Fibroblast of lung (primary cell): Measurements from ENCODE around the gene VTI1A. TPM values are rescaled to one million over a fixed set of nuclear protein-coding genes. Genes with fewer than 3 reads are reported as not detected.

Experiments
- DNase-seq, 2 donors: peaks; one replicate each; pipeline versions ENCODE4 v3.0.0 to v3.0.0-alpha.2; 2010; ENCODE audit warnings: low read depth in 2 of 2
- H2AFZ ChIP-seq: 2 replicates; pipeline ENCODE4 v1.5.1; 2012; ENCODE audit warnings: low read length, control low read depth, inconsistent platforms
- H3K27ac ChIP-seq: 2 replicates; pipeline ENCODE4 v1.5.1; 2011; ENCODE audit warnings: low read length, control low read depth; ENCODE audit not compliant: insufficient read depth
- H3K27me3 ChIP-seq: 2 replicates; pipeline ENCODE4 v1.5.1; 2011; ENCODE audit warnings: mild to moderate bottlenecking, low read length; ENCODE audit not compliant: control insufficient read depth, insufficient read depth
- H3K36me3 ChIP-seq: 2 replicates; pipeline ENCODE4 v1.5.1; 2011; ENCODE audit warnings: low read length; ENCODE audit not compliant: control insufficient read depth, insufficient read depth
- H3K4me1 ChIP-seq: 2 replicates; pipeline ENCODE4 v1.5.1; 2011; ENCODE audit warnings: low read length; ENCODE audit not compliant: control insufficient read depth, insufficient read depth; ENCODE audit errors: extremely low read depth
- H3K4me2 ChIP-seq: 2 replicates; pipeline ENCODE4 v1.5.1; 2011; ENCODE audit warnings: low read length, control low read depth; ENCODE audit not compliant: insufficient read depth; ENCODE audit errors: extremely low read depth
- H3K4me3 ChIP-seq, 4 experiments: fragments of 200-600 bp in 1 of 4; sonication (generic) in 1 of 4; replicated peaks in 1 of 4; 2 replicates each; pipeline ENCODE4 v1.5.1; 2011 to 2016; ENCODE audit warnings: low read length in 4 of 4, low read depth in 3 of 4, mild to moderate bottlenecking in 3 of 4, control low read depth in 2 of 4, inconsistent platforms in 1 of 4, mixed read lengths in 1 of 4; ENCODE audit not compliant: insufficient read depth in 1 of 4; ENCODE audit errors: control extremely low read depth in 1 of 4
- H3K79me2 ChIP-seq: 2 replicates; pipeline ENCODE4 v1.5.1; 2012; ENCODE audit warnings: mild to moderate bottlenecking, low read length, inconsistent platforms; ENCODE audit not compliant: control insufficient read depth, insufficient read depth
- H3K9ac ChIP-seq: 2 replicates; pipeline ENCODE4 v1.5.1; 2011; ENCODE audit warnings: mild to moderate bottlenecking, low read length, control low read depth; ENCODE audit not compliant: insufficient read depth
- H3K9me3 ChIP-seq: 2 replicates; pipeline ENCODE4 v1.5.1; 2012; ENCODE audit warnings: low read depth, low read length; ENCODE audit not compliant: control insufficient read depth, insufficient read depth
- H4K20me1 ChIP-seq: 2 replicates; pipeline ENCODE4 v1.5.1; 2011; ENCODE audit warnings: low read length; ENCODE audit not compliant: control insufficient read depth, insufficient read depth; ENCODE audit errors: extremely low read depth
- EZH2 ChIP-seq: IDR thresholded peaks from 2 replicates; pipeline ENCODE4 v1.5.1; 2012; ENCODE audit warnings: low read length, control low read depth, mild to moderate bottlenecking; ENCODE audit errors: missing control alignments
- polyA plus RNA-seq, 2 donors: library from polyadenylated mRNA; depleted of rRNA in 1 of 2; stranded (reverse) in 1 of 2; unstranded in 1 of 2; fragments of >200 nt; gene quantifications; 2 replicates each; pipeline ENCODE4 v1.2.1, GENCODE V29; 2011 to 2012; ENCODE audit warnings: missing spikeins in 1 of 2
- total RNA-seq: library from RNA; depleted of rRNA; stranded (reverse); fragments of >200 nt; gene quantifications from 2 replicates; pipeline ENCODE4 v1.2.1, GENCODE V29; 2014
- TF ChIP-seq, protein P1 (sequence below), 2 donors: IDR thresholded peaks in 1 of 2; conservative IDR thresholded peaks in 1 of 2; 1 replicate in 1 of 2; 2 replicates in 1 of 2; pipeline ENCODE4 v1.5.1; 2011 to 2012; ENCODE audit warnings: low read length in 2 of 2, control low read depth in 1 of 2, inconsistent platforms in 1 of 2, low read depth in 1 of 2, mild to moderate bottlenecking in 1 of 2

The VTI1A gene
- total and polyA plus RNA-seq, 2 donors (not counting 1 experiment from before 2014, with no cell fraction given) = 19.1 to 30.9 TPM

DNA sequence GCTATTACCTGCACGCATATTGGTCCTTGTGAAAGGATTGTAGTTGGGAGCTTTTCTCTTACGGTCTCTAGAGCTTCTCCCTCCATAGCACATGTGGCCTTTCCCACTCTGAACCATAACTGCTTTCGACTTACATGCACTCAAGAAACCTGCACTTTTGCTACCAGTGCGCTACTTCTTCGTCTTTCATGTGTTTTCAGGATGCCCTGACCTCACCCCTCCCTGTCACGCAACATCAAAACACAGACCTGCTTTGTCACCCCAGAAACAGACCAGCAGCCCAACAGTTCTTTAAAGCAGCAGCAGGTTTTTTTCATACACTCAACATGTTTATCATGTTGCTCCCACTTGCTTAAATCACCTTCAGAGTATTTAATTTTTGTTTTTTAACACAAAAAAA, 259.6 kb downstream of the VTI1A start:
- DNase-seq = no peak
- H3K36me3 ChIP-seq = no peaks in the 10 kb centered on the region
- no peaks in the 10 kb centered on the region for H3K27me3 ChIP-seq
- H3K4me2 ChIP-seq = no peak overlapping the region
- H3K4me3 ChIP-seq = no peak overlapping the region
- no peaks in the 10 kb centered on the region for H3K9me3 ChIP-seq
- no peak overlapping the region for H3K27ac ChIP-seq
- H3K79me2 ChIP-seq = no peaks in the 10 kb centered on the region
- TF ChIP-seq EZH2 = no peak
- TF ChIP-seq, protein P1, sequence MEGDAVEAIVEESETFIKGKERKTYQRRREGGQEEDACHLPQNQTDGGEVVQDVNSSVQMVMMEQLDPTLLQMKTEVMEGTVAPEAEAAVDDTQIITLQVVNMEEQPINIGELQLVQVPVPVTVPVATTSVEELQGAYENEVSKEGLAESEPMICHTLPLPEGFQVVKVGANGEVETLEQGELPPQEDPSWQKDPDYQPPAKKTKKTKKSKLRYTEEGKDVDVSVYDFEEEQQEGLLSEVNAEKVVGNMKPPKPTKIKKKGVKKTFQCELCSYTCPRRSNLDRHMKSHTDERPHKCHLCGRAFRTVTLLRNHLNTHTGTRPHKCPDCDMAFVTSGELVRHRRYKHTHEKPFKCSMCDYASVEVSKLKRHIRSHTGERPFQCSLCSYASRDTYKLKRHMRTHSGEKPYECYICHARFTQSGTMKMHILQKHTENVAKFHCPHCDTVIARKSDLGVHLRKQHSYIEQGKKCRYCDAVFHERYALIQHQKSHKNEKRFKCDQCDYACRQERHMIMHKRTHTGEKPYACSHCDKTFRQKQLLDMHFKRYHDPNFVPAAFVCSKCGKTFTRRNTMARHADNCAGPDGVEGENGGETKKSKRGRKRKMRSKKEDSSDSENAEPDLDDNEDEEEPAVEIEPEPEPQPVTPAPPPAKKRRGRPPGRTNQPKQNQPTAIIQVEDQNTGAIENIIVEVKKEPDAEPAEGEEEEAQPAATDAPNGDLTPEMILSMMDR (conservative IDR thresholded peaks at IDR 0.05 in 1 of 2, IDR thresholded peaks at IDR 0.05 in 1 of 2; ENCODE audit: low read depth in 1 of 2, low read length in 2 of 2) = no peak
- no peak overlapping the region for H3K9ac ChIP-seq
- H2AFZ ChIP-seq = no peak overlapping the region
- no peaks in the 10 kb centered on the region for H4K20me1 ChIP-seq
- H3K4me1 ChIP-seq = no peaks in the 10 kb centered on the region

DNA sequence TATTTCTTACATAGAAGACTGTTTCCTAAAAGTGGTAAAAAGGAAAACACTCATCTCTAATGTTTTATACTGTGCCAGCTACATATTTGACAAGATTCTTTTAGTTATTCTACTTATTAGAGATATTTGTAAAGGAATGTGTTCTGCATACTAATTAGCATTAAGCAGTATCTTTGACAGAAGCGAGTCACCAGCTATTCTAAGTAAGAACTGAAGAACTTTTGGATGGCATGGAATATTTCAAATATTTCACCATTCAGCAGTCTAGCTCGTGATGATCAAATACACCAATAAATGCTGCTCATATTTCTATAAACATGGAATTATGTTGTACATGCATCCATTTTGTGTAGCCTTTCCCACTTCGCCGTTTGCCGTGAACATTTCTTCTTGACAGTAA, 261.4 kb downstream of the VTI1A start:
- Histone ChIP-seq H3K9ac (no peak overlapping the region), H3K36me3 (no peaks in the 10 kb centered on the region), H3K4me2 (no peak overlapping the region), H3K79me2 (no peaks in the 10 kb centered on the region), H2AFZ (no peak overlapping the region), H3K27me3 (no peaks in the 10 kb centered on the region), H3K4me3 (no peak overlapping the region), H3K4me1 (no peaks in the 10 kb centered on the region), H3K27ac (no peak overlapping the region), H4K20me1 (no peaks in the 10 kb centered on the region), H3K9me3 (no peaks in the 10 kb centered on the region)
- TF ChIP-seq, protein P1 (conservative IDR thresholded peaks at IDR 0.05 in 1 of 2, IDR thresholded peaks at IDR 0.05 in 1 of 2; ENCODE audit: low read depth in 1 of 2, low read length in 2 of 2) = no peak
- no peak for TF ChIP-seq EZH2
- DNase-seq = peak in 1 of 2 donors; percentile 20

- H3K79me2 ChIP-seq = no peaks in the 10 kb centered on the region
- DNase-seq = peak in 1 of 2 donors; percentile 43
- H3K9ac ChIP-seq = no peak overlapping the region
- H4K20me1 ChIP-seq = no peaks in the 10 kb centered on the region
- no peaks in the 10 kb centered on the region for H3K36me3 ChIP-seq
- TF ChIP-seq, protein P1 (conservative IDR thresholded peaks at IDR 0.05 in 1 of 2, IDR thresholded peaks at IDR 0.05 in 1 of 2; ENCODE audit: low read depth in 1 of 2, low read length in 2 of 2) = no peak
- TF ChIP-seq EZH2 = no peak
- H3K27me3 ChIP-seq = no peaks in the 10 kb centered on the region
- H3K4me3 ChIP-seq = no peak overlapping the region
- no peaks in the 10 kb centered on the region for H3K4me1 ChIP-seq
- no peak overlapping the region for H3K4me2 ChIP-seq
- no peaks in the 10 kb centered on the region for H3K9me3 ChIP-seq
- no peak overlapping the region for H2AFZ ChIP-seq
- no peak overlapping the region for H3K27ac ChIP-seq
These were observed 263.5 kb downstream of the VTI1A start for GRCh38 chr10:112710528-112710927.
